ENCODE measurements around the gene MFAP2. TPM values are rescaled to one million over a fixed set of nuclear protein-coding genes. Genes with fewer than 3 reads are reported as not detected.

MFAP2 gene
- total and polyA plus RNA-seq, 2 of the 8 experiments (the other 6 are each of a cell fraction or from before 2014, with no cell fraction given), result 172 to 326 TPM

- TF ChIP-seq CHD7 (IDR thresholded peaks at IDR 0.05; ENCODE audit: insufficient replicate concordance, low read length), result no peak
- TF ChIP-seq RXRA (IDR thresholded peaks at IDR 0.05; ENCODE audit: insufficient read depth, low read depth, low read length), result no peak
- no peak for TF ChIP-seq EZH2 (IDR thresholded peaks at IDR 0.05; ENCODE audit: low read depth, low read length, severe bottlenecking)
- TF ChIP-seq TAF7 (optimal IDR thresholded peaks at IDR 0.05; ENCODE audit: borderline replicate concordance, low read depth, low read length), result no peak
- no peak for TF ChIP-seq RAD21 (IDR thresholded peaks at IDR 0.05 in 1 of 2, conservative IDR thresholded peaks at IDR 0.05 in 1 of 2; ENCODE audit: low read depth in 2 of 2, low read length in 2 of 2)
- TF ChIP-seq GTF2F1 (IDR thresholded peaks at IDR 0.05; ENCODE audit: borderline replicate concordance, low read depth, low read length), result no peak
- no peak for TF ChIP-seq CTCF (IDR thresholded peaks at IDR 0.05; ENCODE audit: control extremely low read depth in 1 of 3, insufficient read depth in 1 of 3, low read depth in 1 of 3, low read length in 3 of 3)
- no peak for TF ChIP-seq CEBPB (IDR thresholded peaks at IDR 0.05; ENCODE audit: low read depth, low read length)
Measured at GRCh38 chr1:16955186-16955585, 25.2 kb downstream of the MFAP2 start (continued).
